Trophoblast cell (in vitro differentiated cells and primary cell): ENCODE measurements around the gene MTURN.
A peak's percentile ranks its signal among the peaks of the same experiment; 100 is the strongest.

Experiments
- DNase-seq, 2 donors: peaks; one replicate each; pipeline ENCODE4 v3.0.0-alpha.2; 2016
- H2AFZ ChIP-seq: 2 replicates; pipeline ENCODE4 v1.6.1; 2013; ENCODE audit warnings: low read length, moderate library complexity, mild to moderate bottlenecking; ENCODE audit not compliant: insufficient read depth, poor library complexity
- H2AK5ac ChIP-seq: 2 replicates; pipeline ENCODE4 v1.6.1; 2013; ENCODE audit warnings: mild to moderate bottlenecking, low read length
- H2BK120ac ChIP-seq: 2 replicates; pipeline ENCODE4 v1.6.1; 2013; ENCODE audit warnings: low read length, mild to moderate bottlenecking, moderate library complexity; ENCODE audit not compliant: insufficient read depth, poor library complexity
- H2BK12ac ChIP-seq: 2 replicates; pipeline ENCODE4 v1.6.1; 2013; ENCODE audit warnings: mild to moderate bottlenecking, low read length, moderate library complexity
- H2BK5ac ChIP-seq: 2 replicates; pipeline ENCODE4 v1.6.1; 2013; ENCODE audit warnings: low read length, low read depth, moderate library complexity, mild to moderate bottlenecking; ENCODE audit not compliant: poor library complexity
- H3K14ac ChIP-seq: 2 replicates; pipeline ENCODE4 v1.6.1; 2013; ENCODE audit warnings: mild to moderate bottlenecking, low read length
- H3K18ac ChIP-seq: 2 replicates; pipeline ENCODE4 v1.6.1; 2013; ENCODE audit warnings: mild to moderate bottlenecking, low read length
- H3K23ac ChIP-seq: 2 replicates; pipeline ENCODE4 v1.6.1; 2013; ENCODE audit warnings: low read length
- H3K27ac ChIP-seq: 2 replicates; pipeline ENCODE4 v1.5.1; 2013; ENCODE audit warnings: low read depth, mild to moderate bottlenecking, inconsistent platforms, low read length, moderate library complexity
- H3K27me3 ChIP-seq: 2 replicates; pipeline ENCODE4 v1.6.1; 2013; ENCODE audit warnings: inconsistent platforms, mild to moderate bottlenecking, low read length, moderate library complexity; ENCODE audit not compliant: insufficient read depth
- H3K36me3 ChIP-seq, 2 experiments: 1 replicate in 1 of 2; 2 replicates in 1 of 2; pipeline ENCODE4 v1.6.1; 2013; ENCODE audit warnings: low read length in 2 of 2, mild to moderate bottlenecking in 2 of 2, moderate library complexity in 1 of 2; ENCODE audit not compliant: insufficient read depth in 2 of 2, control insufficient read depth in 1 of 2
- H3K4ac ChIP-seq: 2 replicates; pipeline ENCODE4 v1.6.1; 2013; ENCODE audit warnings: low read depth, mild to moderate bottlenecking, low read length, moderate library complexity
- H3K4me1 ChIP-seq, 2 experiments: 1 replicate in 1 of 2; 2 replicates in 1 of 2; pipeline ENCODE4 v1.6.1; 2013; ENCODE audit warnings: low read length in 2 of 2, mild to moderate bottlenecking in 2 of 2, moderate library complexity in 1 of 2; ENCODE audit not compliant: insufficient read depth in 2 of 2, control insufficient read depth in 1 of 2
- H3K4me2 ChIP-seq: 2 replicates; pipeline ENCODE4 v1.6.1; 2013; ENCODE audit warnings: inconsistent platforms, mild to moderate bottlenecking, low read length, moderate library complexity
- H3K4me3 ChIP-seq: 2 replicates; pipeline ENCODE4 v1.5.1; 2013; ENCODE audit warnings: mild to moderate bottlenecking, low read depth, low read length, inconsistent platforms
- H3K79me1 ChIP-seq: one replicate; pipeline ENCODE4 v1.6.1; 2013; ENCODE audit warnings: low read length
- H3K79me2 ChIP-seq: 2 replicates; pipeline ENCODE4 v1.6.1; 2013; ENCODE audit warnings: low read length, mild to moderate bottlenecking; ENCODE audit not compliant: control insufficient read depth, insufficient read depth, poor library complexity
- H3K9ac ChIP-seq: 2 replicates; pipeline ENCODE4 v1.6.1; 2013; ENCODE audit warnings: mild to moderate bottlenecking, low read length
- H3K9me3 ChIP-seq: 2 replicates; pipeline ENCODE4 v1.6.1; 2013; ENCODE audit warnings: low read depth, mild to moderate bottlenecking, control low read depth, inconsistent platforms, low read length; ENCODE audit not compliant: insufficient read depth
- H4K12ac ChIP-seq: 2 replicates; pipeline ENCODE4 v1.6.1; 2013; ENCODE audit warnings: low read depth, mild to moderate bottlenecking, low read length, moderate library complexity
- H4K8ac ChIP-seq: 2 replicates; pipeline ENCODE4 v1.6.1; 2013; ENCODE audit warnings: low read depth, mild to moderate bottlenecking, low read length, moderate library complexity
- H4K91ac ChIP-seq: one replicate; pipeline ENCODE4 v1.6.1; 2013; ENCODE audit warnings: low read depth, mild to moderate bottlenecking, low read length, moderate library complexity
- WGBS: extraction: QIAGEN DNeasy Blood & Tissue Kit; methylation state at CpG from one replicate; pipeline ENCODE4 v1.1.7; 2013; ENCODE audit warnings: missing lambda C conversion rate; ENCODE audit not compliant: insufficient read length, insufficient coverage; ENCODE audit errors: extremely low coverage; 5-methylcytosine and 5-hydroxymethylcytosine counted together

MTURN gene

GRCh38 chr7:30202671-30203070, 67.9 kb downstream of the MTURN start:
- H2AFZ ChIP-seq = no peak overlapping the region
- no peak overlapping the region for H2BK120ac ChIP-seq
- no peak overlapping the region for H2BK5ac ChIP-seq
- no peak overlapping the region for H2BK12ac ChIP-seq
- no peaks in the 10 kb centered on the region for H3K79me1 ChIP-seq
- H3K18ac ChIP-seq = no peak overlapping the region
- H3K9ac ChIP-seq = no peak overlapping the region
- no peak overlapping the region for H3K4me3 ChIP-seq
- peaks cover 4% of the 10 kb centered on the region for H3K9me3 ChIP-seq
- H4K91ac ChIP-seq = no peak overlapping the region
- no CpG with 5 or more reads among the region's 3 CpGs for WGBS
- no peaks in the 10 kb centered on the region for H3K79me2 ChIP-seq
- no peak overlapping the region for H2AK5ac ChIP-seq
- no peak overlapping the region for H3K4me2 ChIP-seq
- H3K4ac ChIP-seq = no peak overlapping the region
- peaks cover 0 to 3% of the 10 kb centered on the region in 2 experiments for H3K4me1 ChIP-seq
- H3K23ac ChIP-seq = no peak overlapping the region
- H3K14ac ChIP-seq = no peak overlapping the region
- no peak overlapping the region for H4K8ac ChIP-seq
- DNase-seq = no peak
- no peaks in the 10 kb centered on the region for H3K27me3 ChIP-seq
- H4K12ac ChIP-seq = no peak overlapping the region
- no peaks in the 10 kb centered on the region for H3K36me3 ChIP-seq
- H3K27ac ChIP-seq = no peak overlapping the region

- Histone ChIP-seq H3K14ac (no peak overlapping the region), H4K12ac (no peak overlapping the region), H3K9ac (no peak overlapping the region), H2BK120ac (no peak overlapping the region), H2AK5ac (no peak overlapping the region), H3K27ac (no peak overlapping the region), H3K79me2 (no peaks in the 10 kb centered on the region), H2BK5ac (no peak overlapping the region), H3K4me2 (no peak overlapping the region), H4K91ac (no peak overlapping the region), H3K79me1 (no peaks in the 10 kb centered on the region), H3K36me3 (no peaks in the 10 kb centered on the region), H3K9me3 (no peaks in the 10 kb centered on the region), H3K18ac (no peak overlapping the region), H3K27me3 (no peaks in the 10 kb centered on the region), H3K4ac (no peak overlapping the region), H3K4me3 (no peak overlapping the region), H3K4me1 (peaks cover 0 to 3% of the 10 kb centered on the region in 2 experiments), H2AFZ (no peak overlapping the region), H4K8ac (no peak overlapping the region), H3K23ac (no peak overlapping the region), H2BK12ac (no peak overlapping the region)
- peak; percentile 21 to 46 for DNase-seq
- no CpG with 5 or more reads among the region's 4 CpGs for WGBS
Measured at GRCh38 chr7:30206491-30206890, 71.7 kb downstream of the MTURN start.

- no CpG with 5 or more reads among the region's 8 CpGs for WGBS
- Histone ChIP-seq H3K36me3 (no peaks in the 10 kb centered on the region), H2AK5ac (no peak overlapping the region), H2BK120ac (no peak overlapping the region), H3K4me3 (no peak overlapping the region), H3K4ac (no peak overlapping the region), H4K91ac (no peak overlapping the region), H3K79me1 (no peaks in the 10 kb centered on the region), H3K23ac (no peak overlapping the region), H3K27ac (no peak overlapping the region), H3K4me1 (peaks cover 0 to 3% of the 10 kb centered on the region in 2 experiments), H2BK5ac (no peak overlapping the region), H3K79me2 (no peaks in the 10 kb centered on the region), H3K27me3 (no peaks in the 10 kb centered on the region), H2BK12ac (no peak overlapping the region), H3K9me3 (no peaks in the 10 kb centered on the region), H4K8ac (no peak overlapping the region), H3K14ac (no peak overlapping the region), H2AFZ (no peak overlapping the region), H3K9ac (no peak overlapping the region), H4K12ac (no peak overlapping the region), H3K4me2 (no peak overlapping the region), H3K18ac (no peak overlapping the region)
- DNase-seq = no peak
Measured at GRCh38 chr7:30206942-30207341, 72.2 kb downstream of the MTURN start.

GRCh38 chr7:30207376-30207775, 72.6 kb downstream of the MTURN start:
- H3K79me2 ChIP-seq = no peaks in the 10 kb centered on the region
- H3K9ac ChIP-seq = no peak overlapping the region
- no peak overlapping the region for H4K12ac ChIP-seq
- no peak overlapping the region for H3K23ac ChIP-seq
- no peak overlapping the region for H2AFZ ChIP-seq
- H3K4me1 ChIP-seq = peaks cover 0 to 3% of the 10 kb centered on the region in 2 experiments
- no peak overlapping the region for H3K27ac ChIP-seq
- H3K4me3 ChIP-seq = no peak overlapping the region
- H2BK5ac ChIP-seq = no peak overlapping the region
- no peak overlapping the region for H2BK12ac ChIP-seq
- no peaks in the 10 kb centered on the region for H3K9me3 ChIP-seq
- H3K4me2 ChIP-seq = no peak overlapping the region
- no peak overlapping the region for H4K91ac ChIP-seq
- no peak overlapping the region for H2AK5ac ChIP-seq
- no peak overlapping the region for H3K4ac ChIP-seq
- no peak overlapping the region for H4K8ac ChIP-seq
- H3K79me1 ChIP-seq = no peaks in the 10 kb centered on the region
- no CpG with 5 or more reads among the region's 4 CpGs for WGBS
- no peak overlapping the region for H2BK120ac ChIP-seq
- H3K36me3 ChIP-seq = no peaks in the 10 kb centered on the region
- H3K18ac ChIP-seq = no peak overlapping the region
- H3K27me3 ChIP-seq = no peaks in the 10 kb centered on the region
- no peak overlapping the region for H3K14ac ChIP-seq
- DNase-seq = no peak
